Calu3 (cell line): ENCODE data around the gene GPR153. TPM values are rescaled to one million over a fixed set of nuclear protein-coding genes. Genes with fewer than 3 reads are reported as not detected.
A peak's percentile ranks its signal among the peaks of the same experiment; 100 is the strongest.

Experiments
- BruUV-seq: library from RNA; stranded (reverse); fragments of 400-500 nt; replicated peaks from 2 replicates; lab custom pipeline; 2021; lab: Mats Ljungman, UMichigan
- CTCF ChIA-PET: fragments of 300-600 bp; sonication (Branson Sonifier 250); formaldehyde crosslinking; loops from one replicate; lab custom pipeline; 2022; ENCODE audit warnings: antibody characterized with exemption; lab: Charles Lee
- DNase-seq: peaks from one replicate; pipeline ENCODE4 v3.0.0; 2022
- H3K27ac Mint-ChIP-seq: one replicate; pipeline ENCODE4 v1.8.0; 2022; ENCODE audit warnings: mixed read lengths; ENCODE audit not compliant: unreplicated experiment
- H3K27me3 Mint-ChIP-seq: one replicate; pipeline ENCODE4 v1.8.0; 2022; ENCODE audit warnings: mixed read lengths; ENCODE audit not compliant: unreplicated experiment
- H3K36me3 Mint-ChIP-seq: one replicate; pipeline ENCODE4 v1.8.0; 2022; ENCODE audit warnings: mild to moderate bottlenecking, moderate library complexity, mixed read lengths; ENCODE audit not compliant: insufficient read depth, unreplicated experiment
- H3K4me1 Mint-ChIP-seq: one replicate; pipeline ENCODE4 v1.8.0; 2022; ENCODE audit warnings: mild to moderate bottlenecking, low read depth, mixed read lengths; ENCODE audit not compliant: unreplicated experiment
- H3K4me3 Mint-ChIP-seq: one replicate; pipeline ENCODE4 v1.8.0; 2022; ENCODE audit warnings: mild to moderate bottlenecking, low read depth, moderate library complexity, mixed read lengths; ENCODE audit not compliant: unreplicated experiment
- H3K9me3 Mint-ChIP-seq: one replicate; pipeline ENCODE4 v1.8.0; 2022; ENCODE audit warnings: low read depth, mixed read lengths; ENCODE audit not compliant: unreplicated experiment
- intact Hi-C: fragments of 100-400 bp; cut with micrococcal nuclease; formaldehyde crosslinking; loops from one replicate; pipeline ENCODE4 v1.10.0; 2022; ENCODE audit not compliant: unreplicated experiment
- total RNA-seq: library from RNA; stranded (reverse); gene quantifications from 2 replicates; pipeline ENCODE4 v1.2.3, GENCODE V29; 2022
- TF ChIP-seq, protein P1 (sequence below): fragments of 200-600 bp; IDR thresholded peaks from one replicate; pipeline ENCODE4 v1.8.0; 2022; ENCODE audit warnings: antibody characterized with exemption; ENCODE audit not compliant: unreplicated experiment

The GPR153 gene
- total RNA-seq, 1 experiment from 2014 or later: 3.7 TPM

GRCh38 chr1:6251681-6252373 lies 9.1 kb downstream of the GPR153 start:
- H3K36me3 Mint-ChIP-seq: peaks cover 4% of the 10 kb centered on the region
- no peak overlapping the region for H3K4me3 Mint-ChIP-seq
- TF ChIP-seq, protein P1, sequence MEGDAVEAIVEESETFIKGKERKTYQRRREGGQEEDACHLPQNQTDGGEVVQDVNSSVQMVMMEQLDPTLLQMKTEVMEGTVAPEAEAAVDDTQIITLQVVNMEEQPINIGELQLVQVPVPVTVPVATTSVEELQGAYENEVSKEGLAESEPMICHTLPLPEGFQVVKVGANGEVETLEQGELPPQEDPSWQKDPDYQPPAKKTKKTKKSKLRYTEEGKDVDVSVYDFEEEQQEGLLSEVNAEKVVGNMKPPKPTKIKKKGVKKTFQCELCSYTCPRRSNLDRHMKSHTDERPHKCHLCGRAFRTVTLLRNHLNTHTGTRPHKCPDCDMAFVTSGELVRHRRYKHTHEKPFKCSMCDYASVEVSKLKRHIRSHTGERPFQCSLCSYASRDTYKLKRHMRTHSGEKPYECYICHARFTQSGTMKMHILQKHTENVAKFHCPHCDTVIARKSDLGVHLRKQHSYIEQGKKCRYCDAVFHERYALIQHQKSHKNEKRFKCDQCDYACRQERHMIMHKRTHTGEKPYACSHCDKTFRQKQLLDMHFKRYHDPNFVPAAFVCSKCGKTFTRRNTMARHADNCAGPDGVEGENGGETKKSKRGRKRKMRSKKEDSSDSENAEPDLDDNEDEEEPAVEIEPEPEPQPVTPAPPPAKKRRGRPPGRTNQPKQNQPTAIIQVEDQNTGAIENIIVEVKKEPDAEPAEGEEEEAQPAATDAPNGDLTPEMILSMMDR: no peak
- DNase-seq: no peak
- CTCF ChIA-PET: interaction anchor here (0.6 kb wide), 1 partner anchor 142 kb away, joined by 3 read pairs; the partner anchor contains the start of gene ACOT7
- H3K4me1 Mint-ChIP-seq: no peaks in the 10 kb centered on the region
- no peaks in the 10 kb centered on the region for H3K9me3 Mint-ChIP-seq
- BruUV-seq: no TSS peak
- peaks cover 19% of the 10 kb centered on the region for H3K27me3 Mint-ChIP-seq
- no peak overlapping the region for H3K27ac Mint-ChIP-seq
- intact Hi-C loops: no loop called here

DNA sequence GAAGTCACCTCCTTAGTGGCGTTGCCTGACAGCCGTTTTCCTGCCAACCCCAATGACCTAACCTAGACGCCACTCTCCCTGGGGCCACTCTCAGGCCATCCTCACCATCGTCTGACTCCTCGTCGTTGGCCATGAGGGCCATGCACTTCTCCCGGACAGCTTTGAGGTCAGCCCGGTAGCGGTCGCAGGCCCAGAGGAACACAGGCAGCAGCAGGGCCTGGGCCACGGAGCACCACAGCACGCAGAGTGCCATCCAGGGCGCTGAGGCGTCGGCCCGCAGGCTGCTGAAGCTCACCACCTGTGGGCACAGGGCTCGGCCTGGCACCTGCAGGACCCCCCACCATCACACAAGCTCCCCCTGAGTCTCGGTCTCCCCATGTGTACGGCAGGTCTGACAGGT lies 9.7 kb downstream of the GPR153 start:
- Mint-ChIP-seq H3K4me3 (no peak overlapping the region), H3K27me3 (peaks cover 25% of the 10 kb centered on the region), H3K27ac (no peak overlapping the region), H3K4me1 (no peaks in the 10 kb centered on the region), H3K36me3 (peaks cover 8% of the 10 kb centered on the region), H3K9me3 (no peaks in the 10 kb centered on the region)
- CTCF ChIA-PET: interaction anchor here (0.6 kb wide), 1 partner anchor 142 kb away, joined by 3 read pairs; the partner anchor contains the start of gene ACOT7
- intact Hi-C loops: no loop called here
- BruUV-seq: no TSS peak
- TF ChIP-seq, protein P1: no peak
- DNase-seq: no peak

DNA sequence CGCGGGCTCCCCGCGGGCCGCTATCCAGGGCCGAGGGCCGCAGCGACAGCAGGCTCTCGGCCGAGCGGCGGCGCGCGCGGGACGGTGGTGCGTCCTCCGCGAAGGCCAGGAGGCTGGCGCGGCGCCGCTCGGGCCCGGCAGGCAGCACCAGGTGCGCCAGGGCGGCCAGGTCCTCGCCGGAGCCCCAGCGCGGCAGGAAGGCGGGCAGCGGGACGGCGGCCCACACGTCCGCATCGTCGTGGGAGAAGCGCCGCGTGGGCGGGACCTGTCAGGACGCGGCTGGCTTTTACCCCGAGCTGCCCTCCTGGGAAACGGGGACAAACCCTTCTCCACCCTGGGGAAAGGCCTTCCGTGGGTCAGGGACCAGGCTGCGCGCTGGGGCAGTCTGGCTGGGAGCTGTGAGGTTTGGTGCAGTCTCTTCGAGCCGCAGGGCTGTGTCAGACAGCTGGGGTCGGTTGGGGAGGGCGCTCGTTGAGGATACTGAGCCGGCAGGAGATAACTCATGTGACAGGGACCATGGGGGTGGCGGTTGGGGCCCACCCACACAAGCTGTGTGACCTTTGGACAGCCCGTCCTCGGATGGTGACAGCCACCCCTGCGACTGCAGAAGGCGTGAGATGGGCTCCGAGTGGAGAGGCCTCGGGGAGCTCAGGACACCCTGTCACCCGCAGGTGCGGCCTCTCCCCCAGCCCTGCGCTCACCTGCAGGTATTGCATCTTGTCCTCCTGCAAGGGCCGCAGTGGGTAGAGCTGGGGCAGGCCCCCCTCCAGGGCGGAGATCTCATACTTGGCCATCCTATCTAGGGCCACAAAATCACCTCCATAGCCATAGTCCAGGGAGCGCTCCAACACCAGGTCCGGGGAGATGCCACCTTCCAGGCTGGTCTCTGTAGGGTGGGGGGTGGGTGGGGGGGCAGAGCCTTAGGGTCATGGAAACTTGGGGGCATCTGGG lies 10.9 kb downstream of the GPR153 start:
- TF ChIP-seq, protein P1: no peak
- no peak for DNase-seq
- no TSS peak for BruUV-seq
- Mint-ChIP-seq H3K27me3 (peaks cover 27% of the 10 kb centered on the region), H3K4me1 (no peaks in the 10 kb centered on the region), H3K9me3 (no peaks in the 10 kb centered on the region), H3K27ac (no peak overlapping the region), H3K36me3 (peaks cover 8% of the 10 kb centered on the region), H3K4me3 (no peak overlapping the region)
- CTCF ChIA-PET: no interaction called here
- intact Hi-C loops: loop anchor here (5.0 to 10.0 kb wide), 2 partner anchors 155 to 187 kb away; no protein-coding TSS in a partner anchor

GRCh38 chr1:6248932-6249738 lies 11.8 kb downstream of the GPR153 start:
- H3K9me3 Mint-ChIP-seq: no peaks in the 10 kb centered on the region
- intact Hi-C loops: loop anchor here (5.0 to 10.0 kb wide), 2 partner anchors 156 to 188 kb away; no protein-coding TSS in a partner anchor
- peaks cover 36% of the 10 kb centered on the region for H3K27me3 Mint-ChIP-seq
- TF ChIP-seq, protein P1: no peak
- peak overlapping the region; percentile 41 for H3K4me3 Mint-ChIP-seq
- H3K36me3 Mint-ChIP-seq: peaks cover 8% of the 10 kb centered on the region
- no peaks in the 10 kb centered on the region for H3K4me1 Mint-ChIP-seq
- H3K27ac Mint-ChIP-seq: no peak overlapping the region
- BruUV-seq: no TSS peak
- no peak for DNase-seq
- CTCF ChIA-PET: interaction anchor here (0.6 to 0.7 kb wide), 3 partner anchors 70 to 226 kb away, joined by 3 read pairs; no protein-coding TSS in a partner anchor
